GM12874 (cell line): ENCODE data around the gene AUH.

Experiments
- TF ChIP-seq, protein P1 (sequence below): IDR thresholded peaks from 2 replicates; pipeline ENCODE4 v1.5.1; 2011; ENCODE audit warnings: low read depth, mild to moderate bottlenecking, control low read depth, low read length, moderate library complexity; ENCODE audit not compliant: insufficient read depth

Gene AUH

DNA sequence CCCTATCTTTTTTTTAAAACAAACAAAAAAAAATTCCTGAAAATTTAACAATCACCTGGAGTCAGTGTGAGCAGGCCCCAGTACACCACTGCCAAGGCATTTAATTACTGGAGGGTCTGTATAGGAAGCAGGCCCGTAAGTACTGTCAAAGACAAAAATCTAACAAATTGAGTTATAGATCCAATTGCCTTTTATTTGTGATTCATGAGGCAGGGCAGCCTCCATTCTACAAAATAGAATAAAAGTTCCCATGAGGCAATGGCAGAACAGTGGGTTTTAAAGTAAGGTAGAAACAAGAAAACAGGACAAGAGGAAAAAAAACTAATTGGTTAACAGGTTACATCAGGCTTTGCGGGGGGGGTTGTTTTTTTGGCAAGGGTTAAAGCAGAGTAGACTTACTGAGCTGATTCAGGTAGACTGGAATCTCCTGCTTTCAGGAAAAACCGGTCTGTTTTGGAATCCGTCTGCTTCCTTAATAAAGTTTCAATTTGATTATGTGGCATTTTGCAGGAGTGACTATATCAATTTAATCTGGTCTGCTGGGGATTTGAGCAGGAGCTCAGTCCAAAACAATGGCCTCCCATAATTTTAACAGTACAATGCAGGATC is 48.9 kb downstream of the AUH start:
- TF ChIP-seq, protein P1, sequence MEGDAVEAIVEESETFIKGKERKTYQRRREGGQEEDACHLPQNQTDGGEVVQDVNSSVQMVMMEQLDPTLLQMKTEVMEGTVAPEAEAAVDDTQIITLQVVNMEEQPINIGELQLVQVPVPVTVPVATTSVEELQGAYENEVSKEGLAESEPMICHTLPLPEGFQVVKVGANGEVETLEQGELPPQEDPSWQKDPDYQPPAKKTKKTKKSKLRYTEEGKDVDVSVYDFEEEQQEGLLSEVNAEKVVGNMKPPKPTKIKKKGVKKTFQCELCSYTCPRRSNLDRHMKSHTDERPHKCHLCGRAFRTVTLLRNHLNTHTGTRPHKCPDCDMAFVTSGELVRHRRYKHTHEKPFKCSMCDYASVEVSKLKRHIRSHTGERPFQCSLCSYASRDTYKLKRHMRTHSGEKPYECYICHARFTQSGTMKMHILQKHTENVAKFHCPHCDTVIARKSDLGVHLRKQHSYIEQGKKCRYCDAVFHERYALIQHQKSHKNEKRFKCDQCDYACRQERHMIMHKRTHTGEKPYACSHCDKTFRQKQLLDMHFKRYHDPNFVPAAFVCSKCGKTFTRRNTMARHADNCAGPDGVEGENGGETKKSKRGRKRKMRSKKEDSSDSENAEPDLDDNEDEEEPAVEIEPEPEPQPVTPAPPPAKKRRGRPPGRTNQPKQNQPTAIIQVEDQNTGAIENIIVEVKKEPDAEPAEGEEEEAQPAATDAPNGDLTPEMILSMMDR: no peak

DNA sequence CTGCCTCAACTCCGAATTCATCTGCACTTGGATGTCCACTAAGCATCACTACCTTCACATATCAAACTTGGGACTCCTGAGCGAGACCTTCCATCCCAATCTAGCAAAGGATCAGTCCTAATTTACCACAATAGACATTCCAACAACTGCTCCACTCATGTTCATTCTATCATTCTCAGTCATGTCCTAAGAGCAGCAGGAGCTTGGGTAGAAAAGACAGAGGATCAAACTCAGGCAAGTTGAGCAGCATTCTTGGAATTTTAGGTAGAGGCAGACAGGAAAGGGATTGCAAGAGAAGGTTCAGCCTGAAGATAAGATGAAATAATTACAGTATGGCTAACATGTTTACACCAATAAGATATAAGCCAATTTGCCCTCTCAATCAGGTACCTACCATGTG is 51.7 kb downstream of the AUH start:
- TF ChIP-seq, protein P1: no peak

DNA sequence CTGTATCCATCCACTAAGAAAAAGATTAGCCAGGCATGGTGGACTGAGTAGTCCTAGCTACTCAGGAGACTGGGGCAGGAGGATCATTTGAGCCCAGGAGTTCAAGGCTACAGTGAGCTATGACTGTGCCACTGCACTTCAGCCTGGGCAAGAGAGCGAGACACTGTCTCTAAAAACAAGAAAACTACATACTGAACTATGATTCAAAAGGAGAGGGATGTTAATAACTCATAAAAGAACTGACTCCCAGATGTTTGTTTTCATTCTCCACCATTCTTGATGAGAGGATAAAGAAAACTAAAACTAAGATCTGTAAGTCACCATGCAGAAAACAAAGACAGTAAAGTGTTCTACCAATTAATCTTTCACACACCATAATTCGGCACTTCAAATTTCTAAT is 53.5 kb downstream of the AUH start:
- TF ChIP-seq, protein P1: no peak

DNA sequence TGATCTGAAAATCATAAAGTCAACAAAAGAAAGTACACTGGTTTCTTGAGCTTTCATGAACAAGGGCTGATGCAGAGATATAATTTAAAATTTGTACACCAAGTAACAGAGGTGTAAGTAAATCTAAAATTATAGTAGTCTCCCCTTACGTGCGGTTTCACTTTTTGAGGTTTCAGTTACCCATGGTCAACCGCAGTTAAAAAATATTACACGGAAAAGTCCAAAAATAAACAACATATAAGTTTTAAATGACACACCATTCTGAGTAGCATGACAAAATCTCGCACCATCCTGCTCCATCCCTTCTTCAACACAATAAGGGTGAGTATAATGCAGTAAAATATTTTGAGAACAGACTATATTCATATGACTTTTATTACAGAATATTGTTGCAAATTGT is 54.4 kb downstream of the AUH start:
- TF ChIP-seq, protein P1: no peak

DNA sequence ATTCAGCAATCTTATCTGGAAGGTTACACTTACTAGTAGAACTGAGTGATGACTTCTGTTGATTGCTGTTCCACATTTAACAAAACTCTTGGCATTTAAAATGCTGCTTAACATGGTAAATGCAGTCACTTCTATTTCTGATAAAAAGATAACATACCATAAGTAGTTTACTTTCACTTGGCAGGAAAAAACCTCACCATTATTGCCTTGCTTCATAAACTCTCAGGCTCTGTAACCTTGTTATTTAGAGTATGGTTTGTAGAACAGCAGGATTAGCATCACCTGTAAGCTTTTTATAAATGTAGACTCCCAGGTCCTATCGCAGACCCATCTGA is 55.5 kb downstream of the AUH start:
- TF ChIP-seq, protein P1: no peak

DNA sequence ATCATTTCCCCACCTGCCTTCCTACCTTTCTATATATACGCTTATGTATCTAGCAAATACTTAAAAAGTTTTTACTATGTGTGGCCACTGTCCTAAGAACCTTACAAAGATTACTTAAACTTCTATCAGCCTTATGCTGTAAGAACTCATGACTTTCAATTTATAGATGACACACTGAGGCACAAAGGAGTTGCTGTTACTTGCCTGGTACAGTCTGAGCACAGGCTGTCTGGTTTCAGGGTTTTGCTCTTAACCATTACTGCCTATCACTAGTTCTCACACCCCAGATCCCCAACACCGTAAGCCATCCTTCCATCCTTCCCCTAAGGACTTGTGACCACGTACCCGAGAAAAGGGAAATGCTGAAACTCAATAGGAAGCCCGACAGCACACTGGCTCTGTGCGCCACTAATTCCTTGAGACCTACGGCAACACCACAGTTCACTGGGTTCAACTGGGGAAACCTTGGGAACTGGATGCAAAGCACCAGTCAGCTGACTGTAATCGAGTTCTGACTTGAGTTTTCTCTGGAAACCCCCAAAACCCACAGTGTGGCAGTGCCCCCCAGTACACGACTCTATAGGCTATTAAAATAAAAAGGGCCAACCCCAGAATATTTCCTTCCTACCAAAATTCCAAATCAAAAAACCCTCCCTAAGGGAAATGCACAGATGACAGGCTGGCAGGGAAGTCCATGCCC is 56.0 kb downstream of the AUH start:
- TF ChIP-seq, protein P1: no peak

DNA sequence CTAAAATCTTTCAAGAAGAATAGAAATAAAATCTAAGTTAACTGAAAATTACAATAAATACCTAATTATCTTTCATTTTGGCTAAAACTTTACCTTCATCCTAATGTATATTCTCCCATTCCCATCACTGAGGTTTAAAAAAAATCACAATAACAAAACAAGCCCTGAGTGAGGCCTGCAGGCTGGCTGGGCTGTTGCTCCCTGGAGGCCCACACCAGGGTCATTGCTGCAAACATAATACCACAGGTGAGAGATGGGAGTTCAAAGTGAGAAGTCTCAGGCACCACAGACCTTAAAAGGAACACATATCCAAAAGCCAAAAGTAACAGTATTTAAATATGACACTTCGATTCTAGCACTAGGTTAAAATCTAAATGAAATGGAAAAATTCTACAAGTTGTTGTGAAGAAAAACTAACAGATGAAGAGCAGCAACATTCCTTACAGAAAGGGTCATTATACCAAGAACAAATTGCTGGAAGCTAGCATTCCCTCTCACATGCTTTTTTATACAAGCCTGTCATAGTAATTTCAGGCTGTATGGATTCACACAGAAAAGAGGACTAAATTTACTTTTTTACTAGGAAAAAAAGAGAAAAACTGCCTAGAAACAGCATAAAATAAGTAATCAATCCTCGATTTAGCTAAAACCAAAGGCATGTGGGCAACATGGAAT is 57.8 kb downstream of the AUH start:
- TF ChIP-seq, protein P1: no peak
